ENCODE results near the gene GALC.

GALC gene

DNA sequence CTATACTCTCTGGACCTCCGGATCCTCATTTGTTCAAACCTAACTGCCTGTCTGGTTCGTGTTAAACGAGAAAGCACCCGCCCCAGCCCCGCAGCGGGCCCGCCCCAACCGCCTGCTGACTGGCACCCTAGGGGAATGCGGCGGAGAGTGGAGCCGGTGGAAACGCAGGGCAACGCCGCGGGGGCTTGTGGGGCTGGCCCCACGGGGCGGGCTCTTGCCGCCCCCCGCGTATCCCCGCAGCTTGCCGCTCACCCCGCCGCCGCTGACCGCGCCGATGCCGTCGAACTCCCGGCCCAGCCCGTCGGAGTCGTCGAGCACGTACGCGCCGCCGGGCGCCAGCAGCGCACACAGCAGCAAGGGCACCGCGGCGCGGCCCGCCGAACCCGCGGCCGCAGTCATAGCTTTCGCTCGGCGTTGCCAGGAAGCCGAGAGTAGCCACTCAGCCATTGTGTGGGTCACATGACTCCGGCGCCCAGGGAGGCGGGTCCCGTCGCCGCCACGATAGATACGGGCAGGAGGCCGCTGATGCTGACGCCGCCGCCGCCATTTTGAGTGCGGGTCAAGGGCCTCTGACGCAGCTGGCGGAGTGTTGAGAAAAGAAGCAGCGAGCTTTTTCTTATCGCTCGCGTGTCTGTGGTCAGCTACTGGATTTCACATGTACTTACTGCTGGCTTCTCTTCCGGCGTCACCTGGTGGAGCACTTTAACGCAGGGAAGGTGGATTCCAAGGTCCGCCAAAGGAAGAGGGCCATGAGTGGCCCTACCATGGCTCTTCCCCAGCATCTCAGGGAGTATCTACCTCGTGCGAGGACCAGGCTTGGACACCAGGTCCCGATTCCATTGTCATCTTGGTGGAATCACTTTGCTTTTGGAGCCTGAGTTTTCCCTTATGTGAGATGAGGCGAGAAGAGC is at the start of gene GALC:
TSS of gene GALC (minus strand) at position 465 of the 911 bp plus-strand sequence. CDS start at position 447, 18 bp downstream.
- Histone ChIP-seq H3K27ac (ENCODE audit: low read depth, low read length) (peak within 1 kb of the TSS; percentile 16; the same call in 1 of the 2 replicates), H3K4me1 (ENCODE audit: control insufficient read depth, low read length) (peaks cover 37% of the 10 kb centered on the region), H3K9me3 (ENCODE audit: control insufficient read depth, insufficient read depth, low read length) (no peaks in the 10 kb centered on the region; the same call in 1 of the 2 replicates), H3K9me2 (replicated peaks; ENCODE audit: control insufficient read depth, low read length) (no peaks in the 10 kb centered on the region), H3K79me2 (ENCODE audit: control insufficient read depth, low read length) (no peaks in the 10 kb centered on the region), H3K4me3 (ENCODE audit: low read length) (peak within 1 kb of the TSS; percentile 74), H3K36me3 (ENCODE audit: control insufficient read depth, low read length) (no peaks in the 10 kb centered on the region), H3K27me3 (ENCODE audit: control insufficient read depth, low read length) (no peaks in the 10 kb centered on the region), H3F3A (ENCODE audit: control insufficient read depth, insufficient read depth) (peaks cover 6% of the 10 kb centered on the region), H3K4me2 (ENCODE audit: low read length) (peak within 1 kb of the TSS; percentile 73), H4K20me1 (ENCODE audit: control insufficient read depth, insufficient read depth, low read depth, low read length) (no peaks in the 10 kb centered on the region)
- TF ChIP-seq EZH2phosphoT487 (IDR thresholded peaks at IDR 0.05; ENCODE audit: borderline replicate concordance, low read length) (no peak), CTCF (IDR thresholded peaks at IDR 0.05; ENCODE audit: low read depth, low read length, poor library complexity, severe bottlenecking) (no peak)

- H3F3A ChIP-seq (ENCODE audit: control insufficient read depth, insufficient read depth), result no peaks in the 10 kb centered on the region
- H3K4me1 ChIP-seq (ENCODE audit: control insufficient read depth, low read length), result no peaks in the 10 kb centered on the region
- H3K4me2 ChIP-seq (ENCODE audit: low read length), result no peak overlapping the region
- H4K20me1 ChIP-seq (ENCODE audit: control insufficient read depth, insufficient read depth, low read depth, low read length), result no peaks in the 10 kb centered on the region
- no peaks in the 10 kb centered on the region for H3K36me3 ChIP-seq (ENCODE audit: control insufficient read depth, low read length)
- no peak overlapping the region for H3K27ac ChIP-seq (ENCODE audit: low read depth, low read length)
- H3K27me3 ChIP-seq (ENCODE audit: control insufficient read depth, low read length), result peaks cover 4% of the 10 kb centered on the region; the same call in 1 of the 2 replicates
- H3K79me2 ChIP-seq (ENCODE audit: control insufficient read depth, low read length), result no peaks in the 10 kb centered on the region
- no peaks in the 10 kb centered on the region for H3K9me3 ChIP-seq (ENCODE audit: control insufficient read depth, insufficient read depth, low read length)
- TF ChIP-seq CTCF (IDR thresholded peaks at IDR 0.05; ENCODE audit: low read depth, low read length, poor library complexity, severe bottlenecking), result no peak
- TF ChIP-seq EZH2phosphoT487 (IDR thresholded peaks at IDR 0.05; ENCODE audit: borderline replicate concordance, low read length), result no peak
- no peak overlapping the region for H3K4me3 ChIP-seq (ENCODE audit: low read length)
- no peaks in the 10 kb centered on the region for H3K9me2 ChIP-seq (replicated peaks; ENCODE audit: control insufficient read depth, low read length)
These were observed 47.2 kb upstream of the GALC start for GRCh38 chr14:88040146-88040545.

DNA sequence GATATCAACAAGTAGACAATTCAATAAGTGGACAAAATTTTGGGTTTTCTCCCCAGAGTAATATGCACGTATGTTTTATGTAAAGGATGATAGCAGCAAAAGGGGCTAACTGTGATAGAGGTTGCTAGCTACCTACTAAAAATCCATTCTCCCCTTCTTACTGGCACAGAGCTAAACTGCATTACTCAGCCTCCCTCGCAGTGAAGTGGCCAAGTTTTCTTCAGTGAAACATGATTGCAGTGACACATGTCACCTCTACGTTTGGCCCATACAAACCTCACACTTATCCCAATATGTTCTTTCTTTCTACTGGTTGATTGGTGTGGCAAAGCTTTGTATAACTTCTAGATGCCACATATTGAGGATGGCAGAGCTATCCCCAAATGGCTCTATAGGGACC is 46.2 kb upstream of the GALC start:
- Histone ChIP-seq H3K9me2 (replicated peaks; ENCODE audit: control insufficient read depth, low read length) (no peaks in the 10 kb centered on the region), H3K79me2 (ENCODE audit: control insufficient read depth, low read length) (no peaks in the 10 kb centered on the region), H3K4me1 (ENCODE audit: control insufficient read depth, low read length) (no peaks in the 10 kb centered on the region), H3K4me2 (ENCODE audit: low read length) (no peak overlapping the region), H3K27ac (ENCODE audit: low read depth, low read length) (no peak overlapping the region), H3F3A (ENCODE audit: control insufficient read depth, insufficient read depth) (no peaks in the 10 kb centered on the region), H3K9me3 (ENCODE audit: control insufficient read depth, insufficient read depth, low read length) (no peaks in the 10 kb centered on the region), H3K36me3 (ENCODE audit: control insufficient read depth, low read length) (no peaks in the 10 kb centered on the region), H3K27me3 (ENCODE audit: control insufficient read depth, low read length) (peaks cover 4% of the 10 kb centered on the region; the same call in 1 of the 2 replicates), H3K4me3 (ENCODE audit: low read length) (no peak overlapping the region), H4K20me1 (ENCODE audit: control insufficient read depth, insufficient read depth, low read depth, low read length) (no peaks in the 10 kb centered on the region)
- no peak for TF ChIP-seq CTCF (IDR thresholded peaks at IDR 0.05; ENCODE audit: low read depth, low read length, poor library complexity, severe bottlenecking)
- no peak for TF ChIP-seq EZH2phosphoT487 (IDR thresholded peaks at IDR 0.05; ENCODE audit: borderline replicate concordance, low read length)

Data from DOHH2 (cell line).